LNCaP clone FGC (cell line): ENCODE data around the gene CYBC1.

Experiments
- DNase-seq: peaks from one replicate; pipeline ENCODE4 v3.0.0-alpha.2; 2011; ENCODE audit warnings: low read depth
- H3K4me3 ChIP-seq: 2 replicates; pipeline ENCODE4 v1.5.1; 2011; ENCODE audit warnings: mild to moderate bottlenecking, low read depth, low read length, control low read depth
- TF ChIP-seq, protein P1 (sequence below): IDR thresholded peaks from 2 replicates; pipeline ENCODE4 v1.5.1; 2012; ENCODE audit warnings: mild to moderate bottlenecking; ENCODE audit not compliant: control insufficient read depth, insufficient read depth; ENCODE audit errors: extremely low read depth

Gene CYBC1

GRCh38 chr17:82446649-82447048 lies 3.9 kb downstream of the CYBC1 start:
- TF ChIP-seq, protein P1, sequence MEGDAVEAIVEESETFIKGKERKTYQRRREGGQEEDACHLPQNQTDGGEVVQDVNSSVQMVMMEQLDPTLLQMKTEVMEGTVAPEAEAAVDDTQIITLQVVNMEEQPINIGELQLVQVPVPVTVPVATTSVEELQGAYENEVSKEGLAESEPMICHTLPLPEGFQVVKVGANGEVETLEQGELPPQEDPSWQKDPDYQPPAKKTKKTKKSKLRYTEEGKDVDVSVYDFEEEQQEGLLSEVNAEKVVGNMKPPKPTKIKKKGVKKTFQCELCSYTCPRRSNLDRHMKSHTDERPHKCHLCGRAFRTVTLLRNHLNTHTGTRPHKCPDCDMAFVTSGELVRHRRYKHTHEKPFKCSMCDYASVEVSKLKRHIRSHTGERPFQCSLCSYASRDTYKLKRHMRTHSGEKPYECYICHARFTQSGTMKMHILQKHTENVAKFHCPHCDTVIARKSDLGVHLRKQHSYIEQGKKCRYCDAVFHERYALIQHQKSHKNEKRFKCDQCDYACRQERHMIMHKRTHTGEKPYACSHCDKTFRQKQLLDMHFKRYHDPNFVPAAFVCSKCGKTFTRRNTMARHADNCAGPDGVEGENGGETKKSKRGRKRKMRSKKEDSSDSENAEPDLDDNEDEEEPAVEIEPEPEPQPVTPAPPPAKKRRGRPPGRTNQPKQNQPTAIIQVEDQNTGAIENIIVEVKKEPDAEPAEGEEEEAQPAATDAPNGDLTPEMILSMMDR = no peak
- no peak for DNase-seq
- no peak overlapping the region for H3K4me3 ChIP-seq

DNA sequence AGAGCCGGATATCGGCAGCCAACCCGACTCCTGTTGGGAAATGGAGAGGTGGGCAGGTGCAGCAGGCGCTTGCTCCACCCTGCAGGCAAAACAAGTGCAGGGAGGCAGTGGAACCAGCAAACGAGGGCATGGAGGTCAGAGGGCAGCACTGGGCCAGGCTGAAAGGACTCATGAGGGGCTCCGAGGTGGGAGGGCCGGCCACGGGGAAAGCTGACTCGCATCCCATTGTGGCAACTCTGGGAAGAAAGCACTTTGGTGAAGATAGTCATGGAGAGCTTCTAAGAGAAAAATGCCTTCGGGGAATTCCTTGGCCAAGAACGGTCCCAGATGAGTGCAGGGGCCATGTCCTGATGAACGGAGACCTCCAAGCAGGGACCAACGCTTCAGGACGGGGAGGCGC lies 4.4 kb downstream of the CYBC1 start:
- TF ChIP-seq, protein P1 = no peak
- DNase-seq = no peak
- H3K4me3 ChIP-seq = no peak overlapping the region

DNA sequence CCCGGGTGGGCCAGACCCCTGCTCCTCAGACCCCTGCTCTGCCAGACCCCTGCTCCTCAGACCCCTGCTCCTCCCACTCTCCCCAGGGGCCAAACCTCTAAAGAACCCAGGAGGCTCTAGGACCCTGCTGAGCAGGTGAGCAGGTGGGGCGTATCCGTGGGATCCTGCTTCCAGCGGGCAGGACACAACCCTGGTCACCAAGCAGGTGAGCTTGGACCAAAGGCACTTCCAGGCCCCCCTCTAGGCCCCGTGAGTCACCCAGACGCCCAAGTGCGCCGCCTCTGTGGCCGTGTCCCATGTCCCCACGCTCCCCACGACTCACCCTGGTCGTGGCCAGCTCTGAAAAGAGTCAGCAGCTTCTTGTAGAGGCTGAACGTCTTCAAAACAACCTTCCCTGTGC lies 5.0 kb downstream of the CYBC1 start:
- DNase-seq = no peak
- TF ChIP-seq, protein P1 = no peak
- H3K4me3 ChIP-seq = no peak overlapping the region

GRCh38 chr17:82444941-82445521 lies 5.5 kb downstream of the CYBC1 start:
- TF ChIP-seq, protein P1 = no peak
- no peak for DNase-seq
- no peak overlapping the region for H3K4me3 ChIP-seq

- TF ChIP-seq, protein P1 = no peak
- DNase-seq = no peak
- no peak overlapping the region for H3K4me3 ChIP-seq
Observed at GRCh38 chr17:82444284-82444893, 6.2 kb downstream of the CYBC1 start.

DNA sequence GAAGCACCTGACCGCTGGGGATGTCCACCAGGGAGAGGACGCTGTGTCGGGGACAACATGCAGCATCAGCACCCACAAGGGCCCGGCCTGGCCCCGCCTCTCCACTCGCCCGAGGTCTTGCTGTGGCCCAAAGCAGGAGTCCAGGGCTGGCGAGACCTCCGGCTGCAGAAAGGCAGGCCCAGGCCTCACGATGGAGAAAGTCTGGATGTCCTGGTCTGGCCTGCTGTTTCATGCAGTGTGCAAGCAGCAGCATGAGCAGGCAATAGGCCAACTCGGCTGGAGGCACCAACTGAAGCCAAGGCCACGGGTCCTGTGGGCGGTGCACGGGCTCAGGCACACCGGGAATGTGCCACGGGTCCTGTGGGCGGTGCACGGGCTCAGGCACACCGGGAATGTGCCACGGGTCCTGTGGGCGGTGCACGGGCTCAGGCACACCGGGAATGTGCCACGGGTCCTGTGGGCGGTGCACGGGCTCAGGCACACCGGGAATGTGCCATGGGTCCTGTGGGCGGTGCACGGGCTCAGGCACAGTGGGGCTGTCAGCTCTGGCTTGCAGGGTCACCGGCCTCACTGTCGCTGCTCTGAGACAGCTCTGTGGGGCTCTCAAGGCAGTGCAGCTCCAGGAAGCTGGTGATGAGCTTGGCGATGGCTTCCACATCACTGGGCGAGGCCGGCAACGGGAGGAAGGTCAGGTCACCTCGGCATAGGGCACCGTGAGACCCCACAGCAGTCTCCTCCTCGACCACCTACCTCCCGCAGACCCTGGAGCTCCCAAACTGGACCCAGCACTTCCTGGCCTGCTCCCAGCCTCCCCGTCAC lies 6.9 kb downstream of the CYBC1 start:
- H3K4me3 ChIP-seq = no peak overlapping the region

More for the DNA sequence above, 6.9 kb downstream of the CYBC1 start:
- DNase-seq = no peak
- TF ChIP-seq, protein P1 = no peak
